Neural cell (in vitro differentiated cells): Measurements from ENCODE around the gene IQCM. TPM values are rescaled to one million over a fixed set of nuclear protein-coding genes. Genes with fewer than 3 reads are reported as not detected.

Experiments
- H2AFZ ChIP-seq: fragments of 200-600, 300-800 bp; sonication (generic), shearing (Covaris generic); 2 replicates; pipeline ENCODE4 v1.6.0; 2014; ENCODE audit warnings: low read depth, mild to moderate bottlenecking, antibody characterized with exemption, low read length, moderate library complexity
- H3F3A ChIP-seq: fragments of 200-600 bp; shearing (Covaris generic); 2 replicates; pipeline ENCODE4 v1.6.1; 2016; ENCODE audit warnings: mild to moderate bottlenecking, moderate library complexity, mixed read lengths, antibody characterized with exemption, low read length; ENCODE audit not compliant: insufficient read depth, poor library complexity, severe bottlenecking
- H3K27ac ChIP-seq: fragments of 200-600, 300-800 bp; sonication (generic), shearing (Covaris generic); 2 replicates; pipeline ENCODE4 v1.5.1; 2014; ENCODE audit warnings: mild to moderate bottlenecking, low read length, moderate library complexity
- H3K27me3 ChIP-seq: fragments of 300-800, 200-600 bp; sonication (generic), shearing (Covaris generic); 2 replicates; pipeline ENCODE4 v1.6.0; 2014; ENCODE audit warnings: mild to moderate bottlenecking, low read depth, low read length, moderate library complexity; ENCODE audit not compliant: insufficient read depth
- H3K36me3 ChIP-seq: fragments of 300-800, 200-600 bp; sonication (generic), shearing (Covaris generic); 2 replicates; pipeline ENCODE4 v1.5.1; 2014; ENCODE audit warnings: mild to moderate bottlenecking, antibody characterized with exemption, low read length, moderate library complexity; ENCODE audit not compliant: insufficient read depth
- H3K4me2 ChIP-seq: fragments of 300-800, 200-600 bp; sonication (generic), shearing (Covaris generic); 2 replicates; pipeline ENCODE4 v1.6.0; 2014; ENCODE audit warnings: mild to moderate bottlenecking, low read length
- H3K4me3 ChIP-seq: fragments of 300-800, 200-600 bp; sonication (generic), shearing (Covaris generic); 2 replicates; pipeline ENCODE4 v1.5.1; 2014; ENCODE audit warnings: mild to moderate bottlenecking, low read length, moderate library complexity
- H3K79me2 ChIP-seq: fragments of 200-600 bp; shearing (Covaris generic); replicated peaks from 2 replicates; pipeline ENCODE4 v1.6.0; 2014; ENCODE audit warnings: mild to moderate bottlenecking, low read length, moderate library complexity; ENCODE audit not compliant: insufficient read depth
- H3K9ac ChIP-seq: fragments of 300-800, 200-600 bp; sonication (generic), shearing (Covaris generic); 2 replicates; pipeline ENCODE4 v1.6.1; 2016; ENCODE audit warnings: mild to moderate bottlenecking, low read length, mixed read lengths
- H3K9me2 ChIP-seq: fragments of 200-600 bp; shearing (Covaris generic); 2 replicates; pipeline ENCODE4 v1.6.1; 2016; ENCODE audit warnings: mild to moderate bottlenecking, low read length, mixed read lengths; ENCODE audit not compliant: insufficient read depth
- H3K9me3 ChIP-seq: fragments of 200-600, 300-800 bp; sonication (generic), shearing (Covaris generic); 2 replicates; pipeline ENCODE4 v1.6.1; 2016; ENCODE audit warnings: mild to moderate bottlenecking, mixed run types, low read length, moderate library complexity, mixed read lengths
- H4K20me1 ChIP-seq: fragments of 200-600 bp; shearing (Covaris generic); 2 replicates; pipeline ENCODE4 v1.6.1; 2016; ENCODE audit warnings: mild to moderate bottlenecking, mixed run types; ENCODE audit not compliant: insufficient read depth
- EP300 ChIP-seq: fragments of 450-650 bp; conservative IDR thresholded peaks from 2 replicates; pipeline ENCODE4 v1.6.1; 2014; ENCODE audit warnings: antibody characterized with exemption, mild to moderate bottlenecking, moderate library complexity; ENCODE audit not compliant: poor library complexity, severe bottlenecking
- EZH2 ChIP-seq: fragments of 200-600, 300-800 bp; shearing (Covaris generic), sonication (generic); IDR thresholded peaks from 2 replicates; pipeline ENCODE4 v1.6.1; 2014; ENCODE audit warnings: antibody characterized with exemption, low read length, borderline replicate concordance, mild to moderate bottlenecking; ENCODE audit not compliant: insufficient read depth, poor library complexity, severe bottlenecking
- MXI1 ChIP-seq: fragments of 450-650 bp; conservative IDR thresholded peaks from 2 replicates; pipeline ENCODE4 v1.6.1; 2014; ENCODE audit warnings: antibody characterized with exemption, mild to moderate bottlenecking; ENCODE audit not compliant: poor library complexity, severe bottlenecking
- POLR2AphosphoS5 ChIP-seq: IDR thresholded peaks from 2 replicates; pipeline ENCODE4 v1.6.1; 2012
- RAD21 ChIP-seq: fragments of 450-650 bp; conservative IDR thresholded peaks from 2 replicates; pipeline ENCODE4 v1.6.1; 2014; ENCODE audit warnings: antibody characterized with exemption, mild to moderate bottlenecking, moderate library complexity
- SMC3 ChIP-seq: fragments of 450-650 bp; conservative IDR thresholded peaks from 2 replicates; pipeline ENCODE4 v1.6.1; 2014; ENCODE audit warnings: antibody characterized with exemption, mild to moderate bottlenecking, moderate library complexity; ENCODE audit not compliant: poor library complexity
- TAF1 ChIP-seq: IDR thresholded peaks from 2 replicates; pipeline ENCODE4 v1.6.1; 2012; ENCODE audit warnings: low read depth
- polyA plus RNA-seq: library from polyadenylated mRNA; depleted of rRNA; stranded (reverse); fragments of >200 nt; gene quantifications from 2 replicates; pipeline ENCODE4 v1.2.3, GENCODE V29; 2014
- TF ChIP-seq, protein P1 (sequence below): fragments of 450-650 bp; IDR thresholded peaks from 2 replicates; pipeline ENCODE4 v1.5.1; 2014; ENCODE audit warnings: antibody characterized with exemption, mild to moderate bottlenecking, moderate library complexity; ENCODE audit not compliant: poor library complexity, severe bottlenecking
- TF ChIP-seq, protein P2 (sequence below): IDR thresholded peaks from 2 replicates; pipeline ENCODE4 v1.6.1; 2012; ENCODE audit warnings: borderline replicate concordance

Gene IQCM
- polyA plus RNA-seq, 1 donor from 2014 or later = not detected

DNA sequence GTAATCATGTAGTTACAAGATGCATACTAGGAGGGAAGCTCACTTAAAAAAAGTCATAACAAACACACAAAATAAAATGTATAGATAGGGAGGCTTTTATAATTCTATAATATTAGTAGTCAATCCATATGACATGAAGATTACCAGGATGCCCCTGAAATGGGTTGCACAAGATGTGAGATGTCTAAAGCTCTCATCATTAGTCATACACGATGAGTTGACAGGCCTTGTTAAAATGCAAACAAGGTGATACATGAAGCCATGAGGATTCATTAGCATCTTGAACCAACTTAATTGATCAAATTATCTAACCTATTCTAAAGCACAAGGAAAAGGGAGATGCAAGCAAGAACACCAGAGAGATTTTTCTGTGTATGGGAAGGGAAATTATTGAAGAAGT lies 470.2 kb downstream of the IQCM start:
- peak; percentile 63 for TF ChIP-seq EP300
- TF ChIP-seq, protein P1, sequence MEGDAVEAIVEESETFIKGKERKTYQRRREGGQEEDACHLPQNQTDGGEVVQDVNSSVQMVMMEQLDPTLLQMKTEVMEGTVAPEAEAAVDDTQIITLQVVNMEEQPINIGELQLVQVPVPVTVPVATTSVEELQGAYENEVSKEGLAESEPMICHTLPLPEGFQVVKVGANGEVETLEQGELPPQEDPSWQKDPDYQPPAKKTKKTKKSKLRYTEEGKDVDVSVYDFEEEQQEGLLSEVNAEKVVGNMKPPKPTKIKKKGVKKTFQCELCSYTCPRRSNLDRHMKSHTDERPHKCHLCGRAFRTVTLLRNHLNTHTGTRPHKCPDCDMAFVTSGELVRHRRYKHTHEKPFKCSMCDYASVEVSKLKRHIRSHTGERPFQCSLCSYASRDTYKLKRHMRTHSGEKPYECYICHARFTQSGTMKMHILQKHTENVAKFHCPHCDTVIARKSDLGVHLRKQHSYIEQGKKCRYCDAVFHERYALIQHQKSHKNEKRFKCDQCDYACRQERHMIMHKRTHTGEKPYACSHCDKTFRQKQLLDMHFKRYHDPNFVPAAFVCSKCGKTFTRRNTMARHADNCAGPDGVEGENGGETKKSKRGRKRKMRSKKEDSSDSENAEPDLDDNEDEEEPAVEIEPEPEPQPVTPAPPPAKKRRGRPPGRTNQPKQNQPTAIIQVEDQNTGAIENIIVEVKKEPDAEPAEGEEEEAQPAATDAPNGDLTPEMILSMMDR = no peak
- TF ChIP-seq POLR2AphosphoS5 = peak; percentile 36
- no peak for TF ChIP-seq MXI1
- TF ChIP-seq RAD21 = no peak

DNA sequence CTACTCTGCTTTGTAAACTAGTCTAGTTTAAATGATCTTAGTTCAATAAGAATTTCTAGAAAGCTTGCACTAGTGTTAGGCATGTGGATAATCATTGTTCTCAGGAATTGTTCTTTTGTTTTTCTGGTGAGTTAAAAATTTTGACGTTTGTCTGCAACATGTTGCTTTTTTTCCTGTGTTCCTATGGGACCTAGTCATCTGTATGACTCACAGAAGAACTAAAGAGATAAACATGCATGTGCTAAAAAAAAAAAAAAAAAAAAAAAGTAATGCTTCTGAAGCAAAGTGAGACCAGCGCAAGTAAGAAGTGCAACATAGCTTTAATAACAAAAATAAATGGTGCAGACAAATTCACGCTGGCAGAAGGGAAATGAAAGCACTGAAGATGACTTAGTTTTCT lies 471.2 kb downstream of the IQCM start:
- H3K4me2 ChIP-seq = no peak overlapping the region

More for the DNA sequence above, 470.2 kb downstream of the IQCM start:
- no peak overlapping the region for H2AFZ ChIP-seq
- H3K27me3 ChIP-seq = no peaks in the 10 kb centered on the region
- peaks cover 4% of the 10 kb centered on the region for H3F3A ChIP-seq
- no peaks in the 10 kb centered on the region for H3K9me2 ChIP-seq
- H3K36me3 ChIP-seq = no peaks in the 10 kb centered on the region
- H3K4me3 ChIP-seq = no peak overlapping the region
- no peaks in the 10 kb centered on the region for H3K79me2 ChIP-seq
- peak overlapping the region; percentile 41 for H3K27ac ChIP-seq
- no peaks in the 10 kb centered on the region for H4K20me1 ChIP-seq
- H3K9me3 ChIP-seq = no peaks in the 10 kb centered on the region
- H3K9ac ChIP-seq = no peak overlapping the region
- H3K4me2 ChIP-seq = no peak overlapping the region

More for the DNA sequence above, 471.2 kb downstream of the IQCM start:
- Histone ChIP-seq H3K27me3 (no peaks in the 10 kb centered on the region), H4K20me1 (no peaks in the 10 kb centered on the region), H3K9ac (no peak overlapping the region), H3K36me3 (no peaks in the 10 kb centered on the region), H3F3A (peaks cover 4% of the 10 kb centered on the region), H3K9me3 (no peaks in the 10 kb centered on the region), H3K9me2 (no peaks in the 10 kb centered on the region), H3K79me2 (no peaks in the 10 kb centered on the region), H2AFZ (no peak overlapping the region), H3K4me3 (no peak overlapping the region), H3K27ac (no peak overlapping the region)
- no peak for TF ChIP-seq RAD21
- no peak for TF ChIP-seq TAF1
- TF ChIP-seq, protein P1 = no peak
- TF ChIP-seq, protein P2, sequence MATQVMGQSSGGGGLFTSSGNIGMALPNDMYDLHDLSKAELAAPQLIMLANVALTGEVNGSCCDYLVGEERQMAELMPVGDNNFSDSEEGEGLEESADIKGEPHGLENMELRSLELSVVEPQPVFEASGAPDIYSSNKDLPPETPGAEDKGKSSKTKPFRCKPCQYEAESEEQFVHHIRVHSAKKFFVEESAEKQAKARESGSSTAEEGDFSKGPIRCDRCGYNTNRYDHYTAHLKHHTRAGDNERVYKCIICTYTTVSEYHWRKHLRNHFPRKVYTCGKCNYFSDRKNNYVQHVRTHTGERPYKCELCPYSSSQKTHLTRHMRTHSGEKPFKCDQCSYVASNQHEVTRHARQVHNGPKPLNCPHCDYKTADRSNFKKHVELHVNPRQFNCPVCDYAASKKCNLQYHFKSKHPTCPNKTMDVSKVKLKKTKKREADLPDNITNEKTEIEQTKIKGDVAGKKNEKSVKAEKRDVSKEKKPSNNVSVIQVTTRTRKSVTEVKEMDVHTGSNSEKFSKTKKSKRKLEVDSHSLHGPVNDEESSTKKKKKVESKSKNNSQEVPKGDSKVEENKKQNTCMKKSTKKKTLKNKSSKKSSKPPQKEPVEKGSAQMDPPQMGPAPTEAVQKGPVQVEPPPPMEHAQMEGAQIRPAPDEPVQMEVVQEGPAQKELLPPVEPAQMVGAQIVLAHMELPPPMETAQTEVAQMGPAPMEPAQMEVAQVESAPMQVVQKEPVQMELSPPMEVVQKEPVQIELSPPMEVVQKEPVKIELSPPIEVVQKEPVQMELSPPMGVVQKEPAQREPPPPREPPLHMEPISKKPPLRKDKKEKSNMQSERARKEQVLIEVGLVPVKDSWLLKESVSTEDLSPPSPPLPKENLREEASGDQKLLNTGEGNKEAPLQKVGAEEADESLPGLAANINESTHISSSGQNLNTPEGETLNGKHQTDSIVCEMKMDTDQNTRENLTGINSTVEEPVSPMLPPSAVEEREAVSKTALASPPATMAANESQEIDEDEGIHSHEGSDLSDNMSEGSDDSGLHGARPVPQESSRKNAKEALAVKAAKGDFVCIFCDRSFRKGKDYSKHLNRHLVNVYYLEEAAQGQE = no peak
- TF ChIP-seq POLR2AphosphoS5 = no peak
- TF ChIP-seq EP300 = no peak
- no peak for TF ChIP-seq SMC3
- no peak for TF ChIP-seq MXI1
- TF ChIP-seq EZH2 = no peak
